ENCODE data around the gene MGME1.

MGME1 gene

GRCh38 chr20:18030020-18030419 lies 61.2 kb downstream of the MGME1 start:
- no peak for DNase-seq

GRCh38 chr20:18031050-18031449 lies 62.2 kb downstream of the MGME1 start:
- DNase-seq: no peak

GRCh38 chr20:18031888-18032509 lies 63.2 kb downstream of the MGME1 start:
- no peak for DNase-seq

GRCh38 chr20:18032977-18033892 lies 64.4 kb downstream of the MGME1 start:
- DNase-seq: no peak

GRCh38 chr20:18034039-18034438 lies 65.2 kb downstream of the MGME1 start:
- no peak for DNase-seq

GRCh38 chr20:18039063-18039462 lies 70.2 kb downstream of the MGME1 start:
- no peak for DNase-seq
